GM12878 (cell line): ENCODE data around the gene ENOX1. TPM values are rescaled to one million over a fixed set of nuclear protein-coding genes. Genes with fewer than 3 reads are reported as not detected.

Source experiments
- ATAC-seq: fragments of 200-7000 bp; cut with Tn5 transposase; 3 replicates; pipeline ENCODE4 v1.9.1; 2020; ENCODE audit warnings: mild to moderate bottlenecking, moderate library complexity
- BruUV-seq: library from RNA; stranded (reverse); fragments of 400-500 nt; replicated peaks from 2 replicates; lab custom pipeline; 2021; lab: Mats Ljungman, UMichigan
- CTCF ChIA-PET: fragments of 300-600 bp; sonication (Branson Sonifier 250); formaldehyde crosslinking; extraction: SDS; loops from one replicate; lab custom pipeline; 2021; ENCODE audit warnings: inconsistent platforms; lab: Yijun Ruan, JAX
- POLR2A ChIA-PET: fragments of 350-600 bp; formaldehyde crosslinking; extraction: SDS; loops from one replicate; lab custom pipeline; 2021; ENCODE audit warnings: inconsistent platforms; lab: Charles Lee
- RAD21 ChIA-PET: fragments of 300-600 bp; sonication (Branson Sonifier 250); formaldehyde crosslinking; loops from one replicate; lab custom pipeline; 2023; ENCODE audit warnings: antibody characterized with exemption; ENCODE audit not compliant: unreplicated experiment; lab: Charles Lee
- SMC1A ChIA-PET: fragments of 300-600 bp; sonication (Branson Sonifier 250); formaldehyde crosslinking; loops from one replicate; lab custom pipeline; 2023; ENCODE audit not compliant: unreplicated experiment, uncharacterized antibody; lab: Charles Lee
- DNase-seq: peaks from one replicate; pipeline ENCODE4 v3.0.0-alpha.2; 2011; ENCODE audit warnings: low read depth, low spot score
- FAIRE-seq: peaks from 3 replicates; lab custom pipeline; 2011; peaks lifted over from hg19 to GRCh38; lab: Jason Lieb, UNC
- H2AFZ ChIP-seq: 2 replicates; pipeline ENCODE4 v1.6.0; 2011; ENCODE audit warnings: low read depth, low read length, control low read depth; ENCODE audit not compliant: control insufficient read depth
- H3K27ac ChIP-seq: 2 replicates; pipeline ENCODE4 v1.5.1; 2011; ENCODE audit warnings: control low read depth; ENCODE audit not compliant: control insufficient read depth, insufficient read depth
- H3K27me3 ChIP-seq, 2 experiments: replicated peaks in 1 of 2; 2 replicates each; pipeline versions ENCODE4 v1.6.0 to v1.6.1; 2011; ENCODE audit warnings: low read length in 1 of 2; ENCODE audit not compliant: control insufficient read depth in 2 of 2, insufficient read depth in 2 of 2
- H3K36me3 ChIP-seq, 2 experiments: 2 replicates each; pipeline ENCODE4 v1.5.1; 2011; ENCODE audit warnings: low read length in 1 of 2; ENCODE audit not compliant: control insufficient read depth in 2 of 2, insufficient read depth in 2 of 2
- H3K4me1 ChIP-seq: 2 replicates; pipeline ENCODE4 v1.6.1; 2011; ENCODE audit warnings: mild to moderate bottlenecking, low read length, moderate library complexity, mixed read lengths; ENCODE audit not compliant: control insufficient read depth, insufficient read depth
- H3K4me2 ChIP-seq: 2 replicates; pipeline ENCODE4 v1.6.0; 2011; ENCODE audit warnings: control low read depth; ENCODE audit not compliant: control insufficient read depth, insufficient read depth
- H3K4me3 ChIP-seq: fragments of 200-600 bp; sonication (generic); 2 replicates; pipeline ENCODE4 v1.5.1; 2016
- H3K79me2 ChIP-seq: 2 replicates; pipeline ENCODE4 v1.6.0; 2011; ENCODE audit warnings: low read length; ENCODE audit not compliant: control insufficient read depth, insufficient read depth
- H3K9ac ChIP-seq: 2 replicates; pipeline ENCODE4 v1.8.0; 2011; ENCODE audit warnings: low read length, control low read depth, mixed read lengths; ENCODE audit not compliant: control insufficient read depth, insufficient read depth
- H3K9me3 ChIP-seq: replicated peaks from 3 replicates; pipeline ENCODE4 v1.5.1; 2011; ENCODE audit warnings: mild to moderate bottlenecking, low read length; ENCODE audit not compliant: control insufficient read depth, insufficient read depth
- H4K20me1 ChIP-seq: 2 replicates; pipeline ENCODE4 v1.6.0; 2011; ENCODE audit not compliant: control insufficient read depth, insufficient read depth
- ASH2L ChIP-seq: fragments of 300-600, 200-600 bp; sonication (generic); IDR thresholded peaks from 2 replicates; pipeline ENCODE4 v1.6.1; 2017; ENCODE audit warnings: low read depth, mild to moderate bottlenecking, borderline replicate concordance
- BACH1 ChIP-seq: fragments of 450-650 bp; IDR thresholded peaks from 2 replicates; pipeline ENCODE4 v1.6.1; 2017; ENCODE audit warnings: mild to moderate bottlenecking, borderline replicate concordance
- CBFB ChIP-seq: IDR thresholded peaks from 2 replicates; pipeline ENCODE4 v1.6.1; 2016; ENCODE audit warnings: antibody characterized with exemption, low read depth
- CHD1 ChIP-seq: IDR thresholded peaks from 2 replicates; pipeline ENCODE4 v1.6.1; 2012; ENCODE audit warnings: low read depth, low read length, improper control_type of control experiment
- FOS ChIP-seq: IDR thresholded peaks from 3 replicates; pipeline ENCODE4 v1.6.1; 2011; ENCODE audit warnings: borderline replicate concordance; ENCODE audit not compliant: insufficient read length; ENCODE audit errors: extremely low read depth
- FOXM1 ChIP-seq: IDR thresholded peaks from 2 replicates; pipeline ENCODE4 v1.6.1; 2012; ENCODE audit warnings: low read depth, mild to moderate bottlenecking, inconsistent platforms, low read length, moderate library complexity
- HCFC1 ChIP-seq: fragments of 150-350 bp; IDR thresholded peaks from 2 replicates; pipeline ENCODE4 v1.6.1; 2014; ENCODE audit warnings: low read length
- NFIC ChIP-seq: IDR thresholded peaks from 2 replicates; pipeline ENCODE4 v1.6.1; 2012; ENCODE audit warnings: low read depth, mild to moderate bottlenecking, inconsistent platforms, low read length, moderate library complexity
- NFYB ChIP-seq: IDR thresholded peaks from 2 replicates; pipeline ENCODE4 v1.6.1; 2011; ENCODE audit warnings: low read depth, mild to moderate bottlenecking, low read length, improper control_type of control experiment, moderate library complexity; ENCODE audit not compliant: insufficient read depth
- RB1 ChIP-seq: fragments of 450-650 bp; formaldehyde crosslinking; IDR thresholded peaks from 2 replicates; pipeline ENCODE4 v1.6.1; 2017; ENCODE audit warnings: mild to moderate bottlenecking, borderline replicate concordance
- RCOR1 ChIP-seq: conservative IDR thresholded peaks from 2 replicates; pipeline ENCODE4 v1.6.1; 2012; ENCODE audit warnings: low read depth, low read length, improper control_type of control experiment
- RFX5 ChIP-seq: IDR thresholded peaks from 2 replicates; pipeline ENCODE4 v1.6.1; 2011; ENCODE audit warnings: low read depth, low read length, improper control_type of control experiment
- SMARCA5 ChIP-seq: fragments of 450-650 bp; IDR thresholded peaks from 2 replicates; pipeline ENCODE4 v1.6.1; 2017; ENCODE audit warnings: mild to moderate bottlenecking
- SREBF1 ChIP-seq: IDR thresholded peaks from 2 replicates; pipeline ENCODE4 v1.6.1; 2012; ENCODE audit warnings: mild to moderate bottlenecking, low read length
- SUPT20H ChIP-seq: IDR thresholded peaks from 2 replicates; pipeline ENCODE4 v1.6.1; 2011; ENCODE audit warnings: low read depth, mild to moderate bottlenecking, low read length, moderate library complexity, borderline replicate concordance; ENCODE audit not compliant: control insufficient read depth
- ZNF217 ChIP-seq: fragments of 450-650 bp; IDR thresholded peaks from 2 replicates; pipeline ENCODE4 v1.6.1; 2017; ENCODE audit warnings: antibody characterized with exemption, mild to moderate bottlenecking
- ZZZ3 ChIP-seq: IDR thresholded peaks from 2 replicates; pipeline ENCODE4 v1.6.1; 2011; ENCODE audit warnings: low read depth; ENCODE audit not compliant: control insufficient read depth, insufficient read length
- WGBS: methylation state at CpG from one replicate; pipeline ENCODE4 v1.1.6; 2016; ENCODE audit warnings: low lambda C conversion rate; ENCODE audit not compliant: insufficient replicate concordance, insufficient coverage; ENCODE audit errors: missing lambda C conversion rate; 5-methylcytosine and 5-hydroxymethylcytosine counted together
- in situ Hi-C: fragments of 300-500 bp; cut with MboI; formaldehyde crosslinking; loops from 9 replicates; pipeline ENCODE4 v1.14.3; 2018; ENCODE audit warnings: mixed read lengths
- intact Hi-C: fragments of 100-400 bp; cut with micrococcal nuclease; formaldehyde crosslinking; loops from one replicate; pipeline ENCODE4 v1.14.2; 2022; ENCODE audit not compliant: unreplicated experiment
- polyA plus RNA-seq, 11 experiments: library from polyadenylated mRNA; depleted of rRNA in 4 of 11; unstranded in 6 of 11; stranded (reverse) in 5 of 11; fragments of >200 nt; fragmentation: Nextera tagmentation in 4 of 11; fragmentation: Illumina TruSeq in 1 of 11; extraction: Ambion mirVana in 4 of 11; extraction: Trizol in 1 of 11; gene quantifications; 1 replicate in 1 of 11; 2 replicates in 10 of 11; pipeline versions ENCODE4 v1.2.1 to v1.2.3, GENCODE V29; 2011 to 2016; ENCODE audit warnings: inconsistent platforms in 2 of 11, missing spikeins in 2 of 11, low read depth in 1 of 11
- total RNA-seq, 4 experiments: library from RNA; depleted of rRNA in 3 of 4; stranded (reverse); fragments of >200 nt in 3 of 4; fragmentation: Illumina TruSeq in 1 of 4; extraction: Trizol in 1 of 4; gene quantifications; 2 replicates each; pipeline versions ENCODE4 v1.2.1 to v1.2.3, GENCODE V29; 2013 to 2021
- TF ChIP-seq, protein P1 (sequence below): fragments of 150-350 bp; IDR thresholded peaks from 2 replicates; pipeline ENCODE4 v1.6.1; 2014; ENCODE audit warnings: mild to moderate bottlenecking, low read depth, low read length
- TF ChIP-seq, protein P2 (sequence below): IDR thresholded peaks from 2 replicates; pipeline ENCODE4 v1.6.1; 2011; ENCODE audit warnings: borderline replicate concordance, low read depth, mild to moderate bottlenecking, moderate library complexity, low read length; ENCODE audit not compliant: insufficient read depth, poor library complexity, severe bottlenecking
- TF ChIP-seq, protein P3 (sequence below): IDR thresholded peaks from 2 replicates; pipeline ENCODE4 v1.6.1; 2012; ENCODE audit warnings: low read depth, low read length, improper control_type of control experiment

ENOX1 gene
- total and polyA plus RNA-seq, 10 of the 15 experiments (the other 5 are each of a cell fraction or from before 2014, with no cell fraction given): 0.11 to 0.26 (median 0.15) TPM

DNA sequence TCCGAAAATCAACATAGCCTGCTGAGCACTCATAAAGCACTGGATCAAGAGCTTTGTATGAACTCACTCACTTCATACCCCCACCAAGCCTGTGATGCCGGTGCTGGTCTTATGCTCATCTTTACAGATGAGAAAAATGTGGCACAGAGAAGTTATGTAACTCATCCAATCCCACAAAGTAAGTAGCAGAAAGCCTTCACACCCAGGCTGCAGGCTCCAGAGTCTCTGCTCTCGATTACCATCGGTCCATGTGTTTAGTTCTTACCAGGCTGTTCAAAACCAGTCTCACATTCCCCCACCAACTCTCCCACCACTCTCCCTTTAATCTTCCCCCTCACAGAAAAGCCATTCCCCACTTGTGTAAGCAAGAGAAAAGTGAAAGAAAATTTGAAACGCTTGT lies 487.4 kb downstream of the ENOX1 start (continued):
- TF ChIP-seq, protein P1, sequence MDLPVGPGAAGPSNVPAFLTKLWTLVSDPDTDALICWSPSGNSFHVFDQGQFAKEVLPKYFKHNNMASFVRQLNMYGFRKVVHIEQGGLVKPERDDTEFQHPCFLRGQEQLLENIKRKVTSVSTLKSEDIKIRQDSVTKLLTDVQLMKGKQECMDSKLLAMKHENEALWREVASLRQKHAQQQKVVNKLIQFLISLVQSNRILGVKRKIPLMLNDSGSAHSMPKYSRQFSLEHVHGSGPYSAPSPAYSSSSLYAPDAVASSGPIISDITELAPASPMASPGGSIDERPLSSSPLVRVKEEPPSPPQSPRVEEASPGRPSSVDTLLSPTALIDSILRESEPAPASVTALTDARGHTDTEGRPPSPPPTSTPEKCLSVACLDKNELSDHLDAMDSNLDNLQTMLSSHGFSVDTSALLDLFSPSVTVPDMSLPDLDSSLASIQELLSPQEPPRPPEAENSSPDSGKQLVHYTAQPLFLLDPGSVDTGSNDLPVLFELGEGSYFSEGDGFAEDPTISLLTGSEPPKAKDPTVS: no peak
- no peak for TF ChIP-seq FOXM1
- TF ChIP-seq RCOR1: no peak
- TF ChIP-seq, protein P2, sequence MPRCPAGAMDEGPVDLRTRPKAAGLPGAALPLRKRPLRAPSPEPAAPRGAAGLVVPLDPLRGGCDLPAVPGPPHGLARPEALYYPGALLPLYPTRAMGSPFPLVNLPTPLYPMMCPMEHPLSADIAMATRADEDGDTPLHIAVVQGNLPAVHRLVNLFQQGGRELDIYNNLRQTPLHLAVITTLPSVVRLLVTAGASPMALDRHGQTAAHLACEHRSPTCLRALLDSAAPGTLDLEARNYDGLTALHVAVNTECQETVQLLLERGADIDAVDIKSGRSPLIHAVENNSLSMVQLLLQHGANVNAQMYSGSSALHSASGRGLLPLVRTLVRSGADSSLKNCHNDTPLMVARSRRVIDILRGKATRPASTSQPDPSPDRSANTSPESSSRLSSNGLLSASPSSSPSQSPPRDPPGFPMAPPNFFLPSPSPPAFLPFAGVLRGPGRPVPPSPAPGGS: no peak
- TF ChIP-seq RFX5: no peak
- no peak for TF ChIP-seq BACH1
- no peak for TF ChIP-seq ASH2L
- no peak for TF ChIP-seq ZNF217
- TF ChIP-seq NFYB: no peak
- TF ChIP-seq SUPT20H: no peak
- TF ChIP-seq, all 136 proteins: peak for 0

DNA sequence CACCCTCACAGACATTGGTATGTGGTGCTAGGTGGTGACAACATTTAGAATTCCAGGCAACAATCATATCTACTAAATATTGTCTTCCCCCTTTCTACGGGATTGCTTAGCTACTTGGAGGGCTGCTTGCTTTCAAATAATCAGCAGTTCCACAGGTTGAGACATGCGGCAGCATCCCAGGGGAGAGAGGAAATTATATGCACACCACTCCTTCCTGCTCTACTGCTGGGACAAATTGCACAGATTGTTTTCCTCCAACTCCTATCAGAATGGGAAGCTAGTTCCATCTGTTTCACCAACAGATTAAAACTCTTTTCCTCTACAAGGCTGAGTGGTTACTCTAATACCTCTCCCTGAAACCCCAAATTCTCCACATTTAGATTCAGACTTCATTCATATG lies 488.0 kb downstream of the ENOX1 start:
- Histone ChIP-seq H2AFZ (no peak overlapping the region), H3K4me2 (no peak overlapping the region), H3K27me3 (peaks cover 0 to 3% of the 10 kb centered on the region in 2 experiments; a peak in 1 of 4 replicates), H3K27ac (no peak overlapping the region), H3K9ac (no peak overlapping the region), H3K36me3 (no peaks in the 10 kb centered on the region), H3K79me2 (no peaks in the 10 kb centered on the region), H4K20me1 (no peaks in the 10 kb centered on the region), H3K4me1 (no peaks in the 10 kb centered on the region), H3K9me3 (no peaks in the 10 kb centered on the region), H3K4me3 (no peak overlapping the region)
- in situ Hi-C loops (no loop called here), intact Hi-C loops (no loop called here)
- POLR2A ChIA-PET: no interaction called here
- DNase-seq (no peak), FAIRE-seq (no peak), ATAC-seq (no peak)
- SMC1A ChIA-PET: no interaction called here
- WGBS: 23% methylated on average over 2 of the region's 2 CpGs
- RAD21 ChIA-PET: interaction anchor here (1.0 to 1.5 kb wide), 2 partner anchors 93 to 506 kb away, joined by 3 read pairs; no protein-coding TSS in a partner anchor
- BruUV-seq: no TSS peak
- CTCF ChIA-PET: interaction anchor here (0.6 to 1.1 kb wide), 3 partner anchors 22 to 505 kb away, joined by 3 read pairs; no protein-coding TSS in a partner anchor
- TF ChIP-seq NFIC (no peak), CBFB (no peak), HCFC1 (no peak), ZZZ3 (no peak), CHD1 (no peak), SREBF1 (no peak), FOS (no peak), RB1 (no peak), SMARCA5 (no peak)
- TF ChIP-seq, protein P3, sequence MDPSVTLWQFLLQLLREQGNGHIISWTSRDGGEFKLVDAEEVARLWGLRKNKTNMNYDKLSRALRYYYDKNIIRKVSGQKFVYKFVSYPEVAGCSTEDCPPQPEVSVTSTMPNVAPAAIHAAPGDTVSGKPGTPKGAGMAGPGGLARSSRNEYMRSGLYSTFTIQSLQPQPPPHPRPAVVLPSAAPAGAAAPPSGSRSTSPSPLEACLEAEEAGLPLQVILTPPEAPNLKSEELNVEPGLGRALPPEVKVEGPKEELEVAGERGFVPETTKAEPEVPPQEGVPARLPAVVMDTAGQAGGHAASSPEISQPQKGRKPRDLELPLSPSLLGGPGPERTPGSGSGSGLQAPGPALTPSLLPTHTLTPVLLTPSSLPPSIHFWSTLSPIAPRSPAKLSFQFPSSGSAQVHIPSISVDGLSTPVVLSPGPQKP: no peak
